HK-2 (cell line): ENCODE results near the gene KCNIP4.
"Not testable (repeated sequence)": the region's sequence is repeated elsewhere in the genome, so short reads cannot be mapped to it uniquely, and the experiment has no call there.

Source experiments
- DNase-seq: peaks from one replicate; pipeline ENCODE4 v3.0.0-alpha.2; 2018; ENCODE audit not compliant: unreplicated experiment

Gene KCNIP4

GRCh38 chr4:21948347-21949072 is at the start of gene KCNIP4:
TSS of gene KCNIP4 (minus strand) at chr4:21948772.
- peak; percentile 49 for DNase-seq

DNA sequence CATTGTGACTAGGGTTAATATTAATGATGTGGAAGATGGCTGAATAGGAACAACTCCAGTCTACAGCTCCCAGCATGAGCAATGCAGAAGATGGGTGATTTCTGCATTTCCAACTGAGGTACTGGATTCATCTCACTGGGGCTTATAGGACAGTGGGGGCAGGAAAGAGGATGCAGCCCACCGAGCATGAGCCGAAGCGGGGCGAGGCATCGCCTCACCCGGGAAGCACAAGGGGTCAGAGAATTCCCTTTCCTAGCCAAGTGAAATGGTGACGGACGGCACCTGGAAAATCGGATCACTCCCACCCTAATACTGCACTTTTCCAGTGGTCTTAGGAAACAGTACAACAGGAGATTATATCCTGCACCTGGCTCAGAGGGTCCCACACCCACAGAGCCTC is 48.0 kb upstream of the KCNIP4 start:
- DNase-seq: not testable (repeated sequence)

- no peak for DNase-seq
Measured at GRCh38 chr4:21992330-21992729, 43.8 kb upstream of the KCNIP4 start.

GRCh38 chr4:21991562-21991961 is 43.0 kb upstream of the KCNIP4 start:
- DNase-seq: no peak

DNA sequence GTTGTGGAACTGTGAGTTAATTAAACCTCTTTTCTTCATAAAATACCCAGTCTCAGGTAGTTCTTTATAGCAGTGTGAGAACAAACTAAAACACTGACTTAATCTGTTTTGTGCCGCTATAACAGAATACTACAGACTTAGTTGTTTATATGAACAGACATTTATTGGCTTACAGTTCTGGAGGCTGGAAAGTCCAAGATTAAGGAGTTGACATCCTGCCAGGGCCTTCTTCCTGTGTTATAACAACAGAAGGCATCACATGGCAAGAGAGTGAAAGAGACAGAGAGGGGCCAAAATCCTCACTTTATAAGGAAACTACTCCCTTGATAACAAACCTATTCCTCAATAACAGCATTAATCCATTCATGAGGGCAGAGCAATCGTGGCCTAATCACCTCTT is 42.5 kb upstream of the KCNIP4 start:
- DNase-seq: no peak

- no peak for DNase-seq
Measured at GRCh38 chr4:21989351-21989750, 40.8 kb upstream of the KCNIP4 start.

DNA sequence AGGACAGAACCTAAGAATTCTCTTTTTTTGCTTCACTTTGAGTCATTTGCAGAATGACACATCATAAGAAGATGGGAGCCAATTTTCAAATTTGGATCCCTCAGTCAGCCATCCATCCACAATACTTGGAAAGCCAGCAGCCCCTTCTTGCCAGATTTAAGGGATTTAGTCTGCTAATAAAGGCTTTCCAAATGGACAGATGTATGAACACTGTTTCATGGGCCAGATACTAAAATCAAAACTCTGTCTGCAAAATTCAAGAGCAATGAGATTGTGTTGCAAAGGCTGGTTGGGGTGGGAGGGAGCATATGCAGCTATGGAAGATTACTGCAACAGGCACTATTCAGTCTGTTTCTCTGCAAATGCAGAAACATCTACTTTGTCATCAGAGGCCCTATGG is 37.7 kb upstream of the KCNIP4 start:
- DNase-seq: no peak

- DNase-seq: no peak
Measured at GRCh38 chr4:21982087-21982486, 33.5 kb upstream of the KCNIP4 start.

- DNase-seq: no peak
Measured at GRCh38 chr4:21979196-21979595, 30.6 kb upstream of the KCNIP4 start.

DNA sequence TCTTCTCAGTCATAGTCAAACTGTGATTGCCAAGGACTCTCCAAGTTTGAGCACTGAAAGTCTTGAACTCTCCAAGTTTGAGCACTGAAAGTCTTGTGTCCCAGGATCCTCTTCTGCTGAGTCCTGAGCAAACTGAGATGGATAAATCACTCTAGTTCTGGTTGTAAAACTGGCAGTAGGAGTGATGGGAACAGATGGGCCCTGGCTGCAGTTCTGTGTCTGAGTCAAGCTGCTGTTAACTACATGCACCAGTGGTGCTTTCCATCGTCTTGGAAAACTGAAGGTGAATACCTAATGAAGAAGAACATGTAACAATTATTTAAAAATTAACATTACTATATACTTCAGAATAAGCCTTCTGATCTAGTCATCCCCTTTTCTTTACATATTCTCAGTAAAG is 27.6 kb upstream of the KCNIP4 start:
- no peak for DNase-seq

DNA sequence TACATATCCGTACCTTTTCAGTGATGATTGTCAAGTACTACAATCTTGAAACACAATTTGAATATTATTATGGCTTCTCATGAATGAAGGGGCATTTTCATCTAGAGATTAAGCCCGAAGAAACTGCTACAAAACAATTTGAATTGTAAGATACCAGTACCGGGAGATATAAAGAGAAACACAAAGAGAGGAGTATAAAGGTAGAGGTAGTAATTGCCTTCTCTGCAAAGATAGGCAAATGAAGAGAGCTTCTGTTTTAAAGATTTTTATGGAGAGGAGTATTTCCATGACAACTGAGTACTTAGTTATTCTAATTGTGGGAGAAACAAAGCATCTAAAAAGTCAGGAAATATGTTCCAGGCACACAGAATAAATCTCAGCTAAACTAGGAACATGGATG is 25.3 kb upstream of the KCNIP4 start:
- DNase-seq: no peak

DNA sequence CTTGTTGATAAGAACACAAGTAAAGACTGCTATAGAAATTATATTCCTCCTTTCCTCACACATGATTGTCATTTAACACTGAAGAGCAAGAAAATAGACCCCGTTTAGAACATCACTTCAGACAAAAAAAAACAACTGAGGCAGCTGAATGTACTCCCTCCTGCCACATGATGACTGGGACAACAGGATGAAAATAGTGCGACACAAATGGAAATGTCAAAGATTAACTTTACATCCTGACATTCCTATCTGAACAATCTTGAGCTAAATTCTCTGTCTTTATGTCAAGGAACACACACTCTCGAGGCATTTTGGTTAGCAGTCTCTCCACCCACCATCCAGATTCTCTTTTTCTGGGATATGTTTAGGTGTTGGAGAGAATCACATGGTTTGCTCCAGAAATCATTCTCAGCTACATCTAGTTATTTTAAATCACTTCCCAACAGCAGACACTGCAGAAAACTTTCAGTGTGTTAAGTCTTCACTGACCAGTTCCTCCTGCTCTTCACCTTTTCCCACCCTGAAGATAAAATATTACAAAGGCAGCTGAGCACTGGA is 16.3 kb upstream of the KCNIP4 start:
- DNase-seq: no peak

- DNase-seq: no peak
Measured at GRCh38 chr4:21962691-21963090, 14.1 kb upstream of the KCNIP4 start.

DNA sequence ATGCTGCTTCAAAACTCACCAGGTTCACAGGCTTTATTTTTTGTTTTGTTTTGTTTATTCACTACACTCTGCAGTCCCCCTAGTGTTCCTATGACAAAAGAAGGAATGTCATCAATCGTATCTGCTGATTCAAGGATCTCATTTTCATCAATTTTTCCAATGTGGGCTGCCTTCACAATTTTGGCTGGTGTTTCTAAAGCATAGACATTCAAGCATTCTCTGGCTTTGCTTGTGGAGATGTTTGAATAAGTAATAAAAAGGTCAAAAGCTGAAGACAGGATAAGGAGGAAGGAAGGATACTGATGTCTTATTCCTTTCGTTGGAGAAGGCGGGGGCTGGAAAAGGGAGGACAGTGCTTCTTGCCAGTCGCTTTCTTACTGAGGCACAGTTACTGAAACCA is 12.2 kb upstream of the KCNIP4 start:
- DNase-seq: no peak

- DNase-seq: no peak
Measured at GRCh38 chr4:21954916-21955315, 6.3 kb upstream of the KCNIP4 start.

GRCh38 chr4:21953653-21954052 is 5.1 kb upstream of the KCNIP4 start:
- DNase-seq: no peak

- no peak for DNase-seq
Measured at GRCh38 chr4:21952549-21952948, 4.0 kb upstream of the KCNIP4 start.

DNA sequence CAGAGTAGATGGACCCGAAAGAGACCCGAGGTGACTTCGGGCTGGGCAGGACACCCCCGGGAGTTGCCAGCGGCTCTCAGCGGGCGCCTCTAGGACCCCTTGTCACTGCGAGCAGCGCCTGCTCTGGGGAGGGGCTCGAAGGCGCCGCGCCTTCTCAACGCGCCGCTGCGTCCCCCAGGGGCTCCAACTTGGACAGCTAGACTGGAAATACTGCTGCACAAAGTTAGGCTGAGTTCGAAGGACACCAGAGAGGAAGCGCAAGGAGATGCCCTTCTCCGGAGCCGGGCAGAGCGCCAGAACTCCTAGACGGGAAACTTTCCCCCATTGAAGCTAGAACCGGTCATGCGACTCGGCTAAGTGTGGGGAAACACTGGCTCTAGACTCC is 493 bp upstream of the KCNIP4 start:
- peak; percentile 54 for DNase-seq

GRCh38 chr4:21947791-21948346 is 703 bp downstream of the KCNIP4 start:
- no peak for DNase-seq

DNA sequence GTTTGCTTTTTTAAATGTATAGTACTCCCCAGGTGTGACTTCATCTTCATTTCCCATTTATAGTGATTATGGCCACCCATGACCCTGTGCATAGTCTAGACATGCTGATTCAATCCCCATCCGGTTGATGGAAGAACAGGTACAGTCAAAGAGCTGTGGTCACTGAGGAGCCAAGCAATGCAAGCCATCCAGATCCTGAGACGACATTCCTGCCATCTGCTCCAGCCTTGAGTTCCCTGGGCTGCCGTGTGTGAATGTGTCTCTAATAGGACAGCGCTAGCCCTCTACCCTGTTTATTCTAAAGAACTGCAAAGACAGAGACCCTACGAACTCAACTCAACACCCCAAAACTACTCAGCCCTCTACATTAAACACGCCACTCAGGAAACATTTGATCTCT is 1.7 kb downstream of the KCNIP4 start:
- DNase-seq: no peak

DNA sequence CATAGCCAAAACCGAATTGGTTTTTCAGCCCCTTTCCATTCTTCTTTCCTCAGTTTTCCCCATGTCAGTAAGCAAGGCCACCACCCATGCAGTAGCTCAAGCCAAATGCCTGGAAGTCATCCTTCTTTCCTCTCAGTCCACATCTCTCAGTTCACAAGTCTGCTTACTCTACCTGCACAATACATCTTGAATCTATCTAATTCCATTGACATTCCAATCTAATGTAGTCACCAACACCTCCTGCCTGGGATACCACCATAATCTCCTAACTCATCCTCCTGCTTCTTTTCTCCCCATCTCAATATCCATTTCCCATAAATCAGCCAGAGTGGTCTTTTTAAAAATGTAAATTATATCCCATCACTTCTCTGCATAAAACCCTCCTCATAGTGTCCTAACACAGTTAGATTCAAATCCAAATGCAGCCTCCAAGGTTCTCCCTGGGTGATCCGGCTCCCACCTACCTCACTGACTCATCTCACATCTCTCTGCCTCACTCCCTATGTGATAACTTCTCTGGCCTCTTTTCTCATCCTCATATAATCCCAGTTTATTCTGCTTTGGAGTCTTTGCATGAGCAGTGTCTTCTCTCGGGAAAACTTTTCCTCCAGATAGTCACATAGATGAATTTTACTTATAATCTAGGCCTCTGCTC is 26.9 kb downstream of the KCNIP4 start:
- DNase-seq: no peak

- DNase-seq: no peak
Measured at GRCh38 chr4:21915761-21916160, 32.8 kb downstream of the KCNIP4 start.

DNA sequence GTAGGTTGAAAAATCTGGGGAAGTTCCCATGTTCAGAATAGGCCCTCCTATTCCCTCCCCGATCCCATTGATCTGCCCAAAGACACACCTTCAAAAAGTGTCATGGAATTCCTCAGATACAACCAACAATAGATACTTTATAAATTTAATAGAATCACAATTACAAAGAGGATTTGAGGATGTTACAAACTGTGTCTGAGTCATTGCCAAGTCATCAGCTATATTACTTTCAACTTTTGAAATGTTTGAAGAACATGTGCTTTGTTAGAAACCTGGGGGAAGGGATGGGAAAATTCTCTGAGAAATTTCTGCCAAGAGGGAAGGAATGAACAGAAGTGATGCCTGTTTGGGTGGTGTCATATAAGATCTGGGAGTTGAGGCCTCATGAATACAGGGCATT is 46.7 kb downstream of the KCNIP4 start:
- DNase-seq: no peak
